Keratinocyte (primary cell): Measurements from ENCODE around the gene SLC29A2. TPM values are rescaled to one million over a fixed set of nuclear protein-coding genes. Genes with fewer than 3 reads are reported as not detected.
A peak's percentile ranks its signal among the peaks of the same experiment; 100 is the strongest.

Experiments
- DNase-seq: peaks from one replicate; pipeline ENCODE4 v3.0.0-alpha.2; 2011; ENCODE audit warnings: low read depth, missing footprints, low spot score
- FAIRE-seq: peaks from 2 replicates; lab custom pipeline; 2011; peaks lifted over from hg19 to GRCh38; lab: Jason Lieb, UNC
- H2AFZ ChIP-seq: 2 replicates; pipeline ENCODE4 v1.6.0; 2012; ENCODE audit warnings: low read length, control low read depth, inconsistent platforms; ENCODE audit not compliant: control insufficient read depth
- H3K27ac ChIP-seq: 2 replicates; pipeline ENCODE4 v1.5.1; 2011; ENCODE audit warnings: low read length; ENCODE audit not compliant: control insufficient read depth, insufficient read depth
- H3K27me3 ChIP-seq: 3 replicates; pipeline ENCODE4 v1.6.0; 2011; ENCODE audit warnings: low read length; ENCODE audit not compliant: control insufficient read depth, insufficient read depth; ENCODE audit errors: extremely low read depth
- H3K36me3 ChIP-seq, 2 experiments: 2 replicates in 1 of 2; 3 replicates in 1 of 2; pipeline ENCODE4 v1.5.1; 2011; ENCODE audit warnings: low read length in 2 of 2, mild to moderate bottlenecking in 1 of 2; ENCODE audit not compliant: control insufficient read depth in 2 of 2, insufficient read depth in 2 of 2; ENCODE audit errors: extremely low read depth in 1 of 2
- H3K4me1 ChIP-seq: 3 replicates; pipeline ENCODE4 v1.5.1; 2011; ENCODE audit warnings: low read length; ENCODE audit not compliant: control insufficient read depth, insufficient read depth; ENCODE audit errors: extremely low read depth
- H3K4me2 ChIP-seq: 3 replicates; pipeline ENCODE4 v1.6.0; 2011; ENCODE audit warnings: low read depth, low read length; ENCODE audit not compliant: control insufficient read depth, insufficient read depth; ENCODE audit errors: extremely low read depth
- H3K4me3 ChIP-seq, 3 experiments: fragments of 200-600 bp in 1 of 3; sonication (generic) in 1 of 3; 2 replicates in 2 of 3; 3 replicates in 1 of 3; pipeline ENCODE4 v1.5.1; 2011 to 2016; ENCODE audit warnings: low read length in 3 of 3, mild to moderate bottlenecking in 3 of 3, control low read depth in 2 of 3, inconsistent platforms in 1 of 3, low read depth in 1 of 3, mixed read lengths in 1 of 3, mixed run types in 1 of 3, moderate library complexity in 1 of 3; ENCODE audit not compliant: control insufficient read depth in 2 of 3, insufficient read depth in 2 of 3; ENCODE audit errors: extremely low read depth in 1 of 3
- H3K79me2 ChIP-seq: 2 replicates; pipeline ENCODE4 v1.6.0; 2012; ENCODE audit warnings: low read length; ENCODE audit not compliant: control insufficient read depth, insufficient read depth
- H3K9ac ChIP-seq: 3 replicates; pipeline ENCODE4 v1.6.0; 2011; ENCODE audit warnings: low read length; ENCODE audit not compliant: control insufficient read depth, insufficient read depth; ENCODE audit errors: extremely low read depth
- H3K9me1 ChIP-seq: 3 replicates; pipeline ENCODE4 v1.6.0; 2011; ENCODE audit warnings: low read length; ENCODE audit not compliant: control insufficient read depth, insufficient read depth; ENCODE audit errors: extremely low read depth
- H3K9me3 ChIP-seq: 2 replicates; pipeline ENCODE4 v1.5.1; 2012; ENCODE audit warnings: low read depth, low read length; ENCODE audit not compliant: control insufficient read depth
- H4K20me1 ChIP-seq: 3 replicates; pipeline ENCODE4 v1.6.0; 2011; ENCODE audit warnings: low read length; ENCODE audit not compliant: control insufficient read depth, insufficient read depth; ENCODE audit errors: extremely low read depth
- CTCF ChIP-seq, 3 experiments: IDR thresholded peaks in 1 of 3; conservative IDR thresholded peaks in 1 of 3; optimal IDR thresholded peaks in 1 of 3; 2 replicates in 2 of 3; 3 replicates in 1 of 3; pipeline versions ENCODE3 to v1.5.1; 2011; ENCODE audit warnings: low read length in 3 of 3, mild to moderate bottlenecking in 3 of 3, moderate library complexity in 2 of 3, control low read depth in 1 of 3, inconsistent platforms in 1 of 3; ENCODE audit not compliant: insufficient read depth in 2 of 3; ENCODE audit errors: extremely low read depth in 1 of 3
- EZH2 ChIP-seq: IDR thresholded peaks from one replicate; pipeline ENCODE4 v1.6.1; 2012; ENCODE audit warnings: inconsistent platforms, mild to moderate bottlenecking, low read length, moderate library complexity
- dilution Hi-C: fragments of 300-500 bp; cut with MboI; formaldehyde crosslinking; loops from one replicate; pipeline ENCODE4 v1.7.0; 2020; ENCODE audit warnings: low sequenced_read_pairs; ENCODE audit not compliant: extremely low pct_ligation_motif_present
- polyA plus RNA-seq, 5 experiments: library from polyadenylated mRNA; depleted of rRNA in 3 of 5; stranded (reverse) in 3 of 5; stranded (forward) in 1 of 5; unstranded in 1 of 5; fragments of >200 nt; gene quantifications; 1 replicate in 1 of 5; 2 replicates in 3 of 5; 3 replicates in 1 of 5; pipeline versions ENCODE4 v1.2.1 to v1.2.3, GENCODE V29; 2011 to 2012; ENCODE audit warnings: missing spikeins in 2 of 5, low read depth in 1 of 5, low replicate concordance in 1 of 5

SLC29A2 gene
- polyA plus RNA-seq, 1 donor (not counting 4 experiments of a cell fraction or from before 2014, with no cell fraction given) = 1.7 TPM

DNA sequence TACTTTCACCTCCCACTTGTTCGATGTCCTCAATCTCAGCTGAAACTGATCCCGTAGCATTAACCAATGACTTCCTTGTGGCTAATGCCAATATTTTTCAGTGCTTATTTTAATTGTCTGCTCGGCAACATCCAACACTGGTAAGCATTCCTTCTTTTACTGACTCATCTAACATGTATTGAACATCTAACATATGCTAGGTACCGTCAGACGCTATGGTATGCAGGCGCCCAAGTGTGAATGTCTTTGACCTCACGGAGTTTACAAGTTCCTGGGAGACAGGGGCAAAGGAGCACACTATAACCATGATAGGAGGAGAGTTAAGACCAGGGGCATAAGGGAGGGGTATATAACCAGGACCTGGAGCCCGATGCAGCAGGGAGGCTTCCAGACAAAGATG, 28.4 kb downstream of the SLC29A2 start:
- Histone ChIP-seq H3K27ac (no peak overlapping the region), H2AFZ (no peak overlapping the region), H3K9ac (no peak overlapping the region), H4K20me1 (no peaks in the 10 kb centered on the region), H3K9me1 (peaks cover 4% of the 10 kb centered on the region), H3K4me1 (peaks cover 47% of the 10 kb centered on the region), H3K9me3 (no peaks in the 10 kb centered on the region), H3K36me3 (peaks cover 19 to 24% of the 10 kb centered on the region in 2 experiments), H3K4me3 (peak overlapping the region in 1 of 3 experiments; percentile 70), H3K4me2 (peak overlapping the region; percentile 96), H3K79me2 (peaks cover 33% of the 10 kb centered on the region), H3K27me3 (no peaks in the 10 kb centered on the region)
- TF ChIP-seq EZH2 (no peak), CTCF (optimal IDR thresholded peaks at IDR 0.05 in 1 of 3, IDR thresholded peaks at IDR 0.05 in 1 of 3, conservative IDR thresholded peaks at IDR 0.05 in 1 of 3; ENCODE audit: extremely low read depth in 1 of 3, insufficient read depth in 2 of 3, low read length in 3 of 3) (no peak)
- dilution Hi-C loops = no loop called here
- FAIRE-seq (no peak), DNase-seq (no peak)

DNA sequence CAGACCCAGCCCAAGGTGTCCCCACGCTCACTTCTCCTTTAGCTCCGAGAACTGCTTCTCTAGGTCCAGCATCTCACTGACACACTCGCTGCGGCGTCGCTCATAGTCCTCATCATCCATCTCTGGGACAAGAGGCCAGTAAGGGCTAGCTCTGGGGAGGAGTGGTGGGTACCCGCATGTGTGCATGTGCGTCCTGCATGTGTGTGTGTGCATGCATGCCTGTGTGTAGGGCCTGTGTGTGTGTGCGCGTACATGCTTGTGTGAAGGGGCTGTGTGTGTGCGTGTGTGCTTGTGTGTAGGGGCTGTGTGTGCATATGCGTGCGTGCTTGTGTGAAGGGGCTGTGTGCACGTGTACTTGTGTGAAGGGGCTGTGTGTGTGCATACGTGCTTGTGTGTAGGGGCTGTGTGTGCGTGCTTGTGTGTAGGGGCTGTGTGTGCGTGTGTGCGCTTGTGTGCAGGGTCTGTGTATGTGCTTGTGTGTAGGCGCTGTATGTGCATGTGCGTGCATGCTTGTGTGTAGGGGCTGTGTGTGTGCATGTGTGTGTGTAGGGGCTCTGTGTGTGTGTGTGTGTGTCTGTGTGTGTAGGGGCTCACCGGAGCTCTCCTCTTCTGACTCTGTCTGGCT, 29.9 kb downstream of the SLC29A2 start:
- DNase-seq = no peak
- Histone ChIP-seq H3K9ac (no peak overlapping the region), H3K27me3 (no peaks in the 10 kb centered on the region), H3K4me1 (peaks cover 57% of the 10 kb centered on the region), H2AFZ (no peak overlapping the region), H3K9me1 (peaks cover 5% of the 10 kb centered on the region), H3K27ac (no peak overlapping the region), H3K4me2 (no peak overlapping the region), H4K20me1 (no peaks in the 10 kb centered on the region), H3K79me2 (peaks cover 29% of the 10 kb centered on the region), H3K9me3 (no peaks in the 10 kb centered on the region), H3K36me3 (peaks cover 19 to 31% of the 10 kb centered on the region in 2 experiments), H3K4me3 (no peak overlapping the region)
- FAIRE-seq = no peak
- dilution Hi-C loops = no loop called here
- TF ChIP-seq EZH2 = no peak
- no peak for TF ChIP-seq CTCF (optimal IDR thresholded peaks at IDR 0.05 in 1 of 3, IDR thresholded peaks at IDR 0.05 in 1 of 3, conservative IDR thresholded peaks at IDR 0.05 in 1 of 3; ENCODE audit: extremely low read depth in 1 of 3, insufficient read depth in 2 of 3, low read length in 3 of 3)
